Upper lobe of right lung (tissue), 1 donor: Measurements from ENCODE around the gene SAMD4B. TPM values are rescaled to one million over a fixed set of nuclear protein-coding genes. Genes with fewer than 3 reads are reported as not detected.

Experiments used
- ATAC-seq: fragments of 200-7000 bp; cut with Tn5 transposase; one replicate; pipeline ENCODE4 v1.9.1; 2020; ENCODE audit warnings: mild to moderate bottlenecking, moderate library complexity
- DNase-seq: peaks from one replicate; pipeline ENCODE4 v3.0.0-alpha.2; 2020
- H3K27ac ChIP-seq: fragments of 200-600 bp; one replicate; pipeline ENCODE4 v1.8.0; 2022
- H3K27me3 ChIP-seq: fragments of 200-600 bp; one replicate; pipeline ENCODE4 v1.8.0; 2022; ENCODE audit warnings: mild to moderate bottlenecking
- H3K36me3 ChIP-seq: fragments of 200-600 bp; one replicate; pipeline ENCODE4 v1.8.0; 2022
- H3K4me1 ChIP-seq: fragments of 200-600 bp; one replicate; pipeline ENCODE4 v1.8.0; 2022
- H3K4me3 ChIP-seq: fragments of 200-600 bp; one replicate; pipeline ENCODE4 v1.8.0; 2022; ENCODE audit warnings: mild to moderate bottlenecking
- H3K9me3 ChIP-seq: fragments of 200-600 bp; one replicate; pipeline ENCODE4 v1.8.0; 2022
- CTCF ChIP-seq: fragments of 200-600 bp; IDR thresholded peaks from one replicate; pipeline ENCODE4 v1.8.0; 2022; ENCODE audit warnings: antibody characterized with exemption
- intact Hi-C: fragments of 100-400 bp; cut with DNase I; formaldehyde crosslinking; loops from one replicate; pipeline ENCODE4 v1.11.0; 2022
- long read RNA-seq: library from polyadenylated mRNA; unstranded; transcript quantifications from one replicate; pipeline ENCODE4 v2.0.0, GENCODE V29; 2021
- total RNA-seq: library from RNA; stranded (reverse); fragmentation: NEBNext Ultra II Directional; extraction: Animal tissue kit (Norgen Biotek cat#: 25700); gene quantifications from one replicate; pipeline ENCODE4 v1.2.1, GENCODE V29; 2021
- donor health status: DM: no; HTN: yes; CAD: no; lungs with severe emphysema.

The SAMD4B gene
- 81.2 TPM for total RNA-seq
- long read RNA-seq, transcript SAMD4B-213 (12 exons, 3,664 nt) = major isoform, 12 of 173 reads
- long read RNA-seq, partial matches to known transcripts = 75 of 173 reads
- long read RNA-seq, other reads (novel, unspliced or antisense) = 79 of 173 reads

- H3K4me1 ChIP-seq = peaks cover 39% of the 10 kb centered on the region
- ATAC-seq = peak; percentile 96
- intact Hi-C loops = no loop called here
These were observed at the start of gene SAMD4B for GRCh38 chr19:39341719-39342604. TSS of gene SAMD4B (plus strand) at chr19:39342421. CDS start at chr19:39356894, 14,473 bp downstream.

DNA sequence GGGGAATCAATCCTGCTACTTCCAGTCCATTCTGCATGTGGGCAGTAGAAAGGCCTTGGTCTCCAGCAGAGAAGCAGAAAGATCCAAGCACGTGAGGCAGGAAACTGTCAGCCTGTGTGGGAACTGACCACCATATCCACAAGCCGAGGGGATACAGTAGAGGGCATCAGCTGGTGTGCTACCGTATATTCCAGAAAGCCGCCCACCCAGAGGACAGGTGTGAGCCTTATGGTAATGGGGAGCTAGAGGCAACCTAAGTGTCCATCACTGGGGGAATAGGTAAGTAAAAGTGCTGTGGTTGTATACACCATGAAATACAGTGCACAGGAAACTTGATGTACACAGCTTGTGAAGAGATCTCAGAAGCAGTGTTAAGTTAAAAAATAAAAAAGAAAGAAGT, 48.8 kb upstream of the SAMD4B start:
- Histone ChIP-seq H3K36me3 (no peaks in the 10 kb centered on the region), H3K27ac (no peak overlapping the region), H3K9me3 (no peaks in the 10 kb centered on the region), H3K27me3 (no peaks in the 10 kb centered on the region), H3K4me3 (no peak overlapping the region), H3K4me1 (no peaks in the 10 kb centered on the region)
- no peak for TF ChIP-seq CTCF
- ATAC-seq = no peak
- intact Hi-C loops = no loop called here
- peak; percentile 17 for DNase-seq

More at GRCh38 chr19:39341719-39342604, at the start of gene SAMD4B:
- no peaks in the 10 kb centered on the region for H3K9me3 ChIP-seq
- no peaks in the 10 kb centered on the region for H3K27me3 ChIP-seq
- H3K4me3 ChIP-seq = peak within 1 kb of the TSS; percentile 80
- no peaks in the 10 kb centered on the region for H3K36me3 ChIP-seq
- H3K27ac ChIP-seq = peak within 1 kb of the TSS; percentile 89
- DNase-seq = peak; percentile 100
- TF ChIP-seq CTCF = peak; percentile 88

DNA sequence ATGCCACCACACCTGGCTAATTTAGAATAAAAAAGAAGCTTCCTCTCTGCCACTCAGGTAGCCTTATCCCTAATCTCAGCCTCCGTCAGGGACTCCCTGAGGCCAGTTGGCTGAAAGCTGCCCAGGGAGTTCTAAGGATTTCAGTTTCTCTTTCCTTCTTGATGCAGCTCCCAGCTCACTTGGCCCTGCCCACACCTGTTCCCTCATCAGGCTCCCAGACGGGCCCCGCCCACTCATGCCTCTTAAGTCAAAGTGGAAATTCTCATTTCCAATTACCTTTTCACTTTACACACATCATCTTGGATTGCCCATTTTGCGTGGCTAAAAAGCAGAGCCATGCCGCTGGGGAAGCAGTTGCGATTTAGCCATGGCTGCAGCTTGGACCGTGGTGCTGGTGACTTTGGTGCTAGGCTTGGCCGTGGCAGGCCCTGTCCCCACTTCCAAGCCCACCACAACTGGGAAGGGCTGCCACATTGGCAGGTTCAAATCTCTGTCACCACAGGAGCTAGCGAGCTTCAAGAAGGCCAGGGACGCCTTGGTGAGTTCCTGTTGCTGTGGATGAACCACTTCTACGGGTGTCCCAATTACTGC, 46.1 kb upstream of the SAMD4B start, which contains the start of gene IFNL1:
IFNL1 (plus strand) TSS at position 353 of the 591 bp plus-strand sequence; CDS start at position 368, 15 bp downstream.
- DNase-seq = peak; percentile 77
- no peak for TF ChIP-seq CTCF

DNA sequence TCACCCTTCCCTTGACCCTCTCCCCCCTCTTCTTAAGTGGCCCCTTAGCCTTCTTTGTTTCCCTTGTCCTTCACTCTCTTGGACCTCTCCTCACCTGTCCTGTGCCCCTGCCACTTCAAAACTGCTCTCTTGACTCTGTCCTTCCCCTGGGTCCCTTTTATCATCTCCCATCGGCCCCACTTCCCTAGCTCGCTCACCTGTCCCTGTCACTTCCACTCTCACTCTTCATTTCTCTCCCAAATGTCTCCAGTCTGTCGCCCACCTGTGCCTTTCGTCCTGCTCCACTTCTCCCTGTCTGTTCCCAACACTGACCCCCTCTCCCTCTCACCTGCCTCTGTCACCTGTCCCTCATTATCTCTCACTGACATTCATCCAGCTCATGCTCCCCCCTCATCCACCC, 45.3 kb upstream of the SAMD4B start:
- Histone ChIP-seq H3K27me3 (no peaks in the 10 kb centered on the region), H3K4me3 (no peak overlapping the region), H3K9me3 (no peaks in the 10 kb centered on the region), H3K36me3 (no peaks in the 10 kb centered on the region), H3K4me1 (no peaks in the 10 kb centered on the region), H3K27ac (no peak overlapping the region)
- DNase-seq (peak; percentile 13), ATAC-seq (no peak)
- intact Hi-C loops = no loop called here
- no peak for TF ChIP-seq CTCF

More for the DNA sequence above, 46.1 kb upstream of the SAMD4B start, which contains the start of gene IFNL1:
- H3K36me3 ChIP-seq = no peaks in the 10 kb centered on the region
- ATAC-seq = peak; percentile 79
- no peak within 1 kb of the TSS for H3K4me3 ChIP-seq
- intact Hi-C loops = no loop called here
- no peaks in the 10 kb centered on the region for H3K9me3 ChIP-seq
- no peaks in the 10 kb centered on the region for H3K4me1 ChIP-seq
- no peak within 1 kb of the TSS for H3K27ac ChIP-seq
- no peaks in the 10 kb centered on the region for H3K27me3 ChIP-seq

- no peak for TF ChIP-seq CTCF
- peak; percentile 69 for DNase-seq
- no peak overlapping the region for H3K4me3 ChIP-seq
- H3K27ac ChIP-seq = no peak overlapping the region
- H3K4me1 ChIP-seq = no peaks in the 10 kb centered on the region
- no peaks in the 10 kb centered on the region for H3K27me3 ChIP-seq
- ATAC-seq = peak; percentile 76
- no peaks in the 10 kb centered on the region for H3K9me3 ChIP-seq
- H3K36me3 ChIP-seq = no peaks in the 10 kb centered on the region
- intact Hi-C loops = no loop called here
These were observed 44.1 kb upstream of the SAMD4B start for GRCh38 chr19:39297931-39298634.
